Esophagus squamous epithelium (tissue), 5 donors: ENCODE measurements around the gene STAG3. TPM values are rescaled to one million over a fixed set of nuclear protein-coding genes. Genes with fewer than 3 reads are reported as not detected.
"Not testable (repeated sequence)": the region's sequence is repeated elsewhere in the genome, so short reads cannot be mapped to it uniquely, and the experiment has no call there.

Experiments used
- DNase-seq: peaks from one replicate; lab custom pipeline; 2025; lab: John Stamatoyannopoulos, UW
- H3K27ac ChIP-seq, 4 donors: fragments of 200-600 bp; sonication (generic); one replicate each; pipeline ENCODE4 v1.5.1; 2016 to 2019; ENCODE audit warnings: mild to moderate bottlenecking in 1 of 4
- H3K27me3 ChIP-seq, 4 donors: fragments of 200-600 bp; sonication (generic); 1 replicate in 3 of 4; 2 replicates in 1 of 4; pipeline versions ENCODE4 v1.5.1 to v1.6.0; 2017 to 2021; ENCODE audit warnings: antibody characterized with exemption in 1 of 4
- H3K36me3 ChIP-seq, 3 donors: fragments of 200-600 bp; sonication (generic); one replicate each; pipeline ENCODE4 v1.5.1; 2016 to 2019
- H3K4me1 ChIP-seq, 3 donors: fragments of 200-600 bp; sonication (generic); one replicate each; pipeline ENCODE4 v1.5.1; 2017 to 2019
- H3K4me3 ChIP-seq, 4 donors: fragments of 200-600 bp; sonication (generic); 1 replicate in 3 of 4; 2 replicates in 1 of 4; pipeline ENCODE4 v1.5.1; 2016 to 2019; ENCODE audit warnings: mild to moderate bottlenecking in 2 of 4, moderate library complexity in 1 of 4
- H3K9me3 ChIP-seq, 3 donors: fragments of 200-600 bp; sonication (generic); one replicate each; pipeline ENCODE4 v1.5.1; 2016 to 2019
- CTCF ChIP-seq, 6 experiments: fragments of 450-650 bp in 4 of 6; fragments of 200-600 bp in 2 of 6; sonication (generic) in 2 of 6; IDR thresholded peaks; one replicate each; pipeline ENCODE4 v1.5.1; 2016 to 2019; ENCODE audit warnings: antibody characterized with exemption in 6 of 6, mild to moderate bottlenecking in 4 of 6, moderate library complexity in 4 of 6
- POLR2A ChIP-seq, 4 donors: fragments of 450-650 bp; IDR thresholded peaks; one replicate each; pipeline ENCODE4 v1.6.1; 2017; ENCODE audit warnings: antibody characterized with exemption in 4 of 4, mild to moderate bottlenecking in 4 of 4, moderate library complexity in 3 of 4
- WGBS, 2 donors: methylation state at CpG; one replicate each; pipeline ENCODE4 v1.1.5; 2018; 5-methylcytosine and 5-hydroxymethylcytosine counted together
- intact Hi-C: fragments of 100-400 bp; cut with DNase I; formaldehyde crosslinking; loops from one replicate; pipeline ENCODE4 v1.15.0; 2022
- total RNA-seq, 4 donors: library from RNA; depleted of rRNA; stranded (reverse); fragments of >200 nt; gene quantifications; one replicate each; pipeline ENCODE4 v1.1.0, GENCODE V29; 2016
- donor health status: DM: yes; HTN: yes; CAD: no.

Gene STAG3
- total RNA-seq, 4 donors from 2014 or later = 0.40 to 0.95 TPM; not detected in 2

- H3K36me3 ChIP-seq = no peaks in the 10 kb centered on the region
- TF ChIP-seq POLR2A (IDR thresholded peaks at IDR 0.05) (no peak), CTCF (IDR thresholded peaks at IDR 0.05) (no peak)
- DNase-seq = no peak
- 33 to 83% methylated on average over 2 to 6 of the region's 7 CpGs for WGBS, 2 donors
- H3K4me3 ChIP-seq = no peak overlapping the region
- no peaks in the 10 kb centered on the region for H3K9me3 ChIP-seq
- H3K27ac ChIP-seq = peak overlapping the region in 2 of 4 donors; percentile 51 to 62
- intact Hi-C loops = loop anchor here (2.0 kb wide), 1 partner anchor 85 kb away; no protein-coding TSS in a partner anchor
- H3K27me3 ChIP-seq = no peaks in the 10 kb centered on the region
- peaks cover 11 to 53% (median 23%) of the 10 kb centered on the region in 3 donors for H3K4me1 ChIP-seq
Measured at GRCh38 chr7:100132126-100132525, 45.6 kb upstream of the STAG3 start.

GRCh38 chr7:100132697-100133151, 45.0 kb upstream of the STAG3 start:
- TF ChIP-seq CTCF (IDR thresholded peaks at IDR 0.05) = peak; percentile 49 to 94 (median 88)
- TF ChIP-seq POLR2A (IDR thresholded peaks at IDR 0.05) = no peak
- Histone ChIP-seq H3K9me3 (no peaks in the 10 kb centered on the region), H3K27ac (peak overlapping the region in 2 of 4 donors; percentile 51 to 62), H3K4me1 (peaks cover 10 to 49% (median 23%) of the 10 kb centered on the region in 3 donors), H3K36me3 (no peaks in the 10 kb centered on the region), H3K27me3 (no peaks in the 10 kb centered on the region), H3K4me3 (no peak overlapping the region)
- intact Hi-C loops = loop anchor here (2.0 kb wide), 1 partner anchor 84 kb away; no protein-coding TSS in a partner anchor
- DNase-seq = no peak
- WGBS, 2 donors = 31 to 43% methylated on average over 2 to 3 of the region's 3 CpGs

GRCh38 chr7:100137851-100138760, 39.6 kb upstream of the STAG3 start:
- Histone ChIP-seq H3K4me3 (no peak overlapping the region), H3K27ac (no peak overlapping the region), H3K36me3 (no peaks in the 10 kb centered on the region), H3K9me3 (no peaks in the 10 kb centered on the region), H3K27me3 (peaks cover 0 to 8% (median 0%) of the 10 kb centered on the region in 4 donors), H3K4me1 (no peaks in the 10 kb centered on the region)
- no peak for DNase-seq
- intact Hi-C loops = no loop called here
- TF ChIP-seq POLR2A (IDR thresholded peaks at IDR 0.05) (no peak), CTCF (IDR thresholded peaks at IDR 0.05) (no peak)
- WGBS, 2 donors = 60 to 69% methylated on average over 11 to 13 of the region's 13 CpGs

GRCh38 chr7:100141555-100141949, 36.2 kb upstream of the STAG3 start:
- Histone ChIP-seq H3K4me1 (no peaks in the 10 kb centered on the region), H3K4me3 (no peak overlapping the region), H3K27ac (no peak overlapping the region), H3K27me3 (peaks cover 0 to 8% (median 0%) of the 10 kb centered on the region in 4 donors), H3K9me3 (no peaks in the 10 kb centered on the region), H3K36me3 (no peaks in the 10 kb centered on the region)
- WGBS, 2 donors = 40 to 51% methylated on average over 3 of the region's 3 CpGs
- intact Hi-C loops = no loop called here
- no peak for DNase-seq
- TF ChIP-seq CTCF (IDR thresholded peaks at IDR 0.05) (no peak), POLR2A (IDR thresholded peaks at IDR 0.05) (no peak)

GRCh38 chr7:100142461-100142860, 35.3 kb upstream of the STAG3 start:
- no peak overlapping the region for H3K27ac ChIP-seq
- H3K9me3 ChIP-seq = no peaks in the 10 kb centered on the region
- TF ChIP-seq CTCF (IDR thresholded peaks at IDR 0.05) = no peak
- TF ChIP-seq POLR2A (IDR thresholded peaks at IDR 0.05) = no peak
- no peaks in the 10 kb centered on the region for H3K36me3 ChIP-seq
- 85 to 92% methylated on average over 3 of the region's 3 CpGs for WGBS, 2 donors
- no peak overlapping the region for H3K4me3 ChIP-seq
- DNase-seq = no peak
- intact Hi-C loops = no loop called here
- H3K27me3 ChIP-seq = peaks cover 0 to 8% (median 0%) of the 10 kb centered on the region in 4 donors
- H3K4me1 ChIP-seq = no peaks in the 10 kb centered on the region

GRCh38 chr7:100146350-100146749, 31.4 kb upstream of the STAG3 start:
- peaks cover 6 to 29% (median 20%) of the 10 kb centered on the region in 3 donors for H3K4me1 ChIP-seq
- 47 to 75% methylated on average over 4 of the region's 4 CpGs for WGBS, 2 donors
- DNase-seq, H3K27me3 ChIP-seq, H3K36me3 ChIP-seq, H3K27ac ChIP-seq, intact Hi-C loops, H3K4me3 ChIP-seq, H3K9me3 ChIP-seq: not testable (repeated sequence)
